Spinal cord (tissue), 10 donors: ENCODE data around the gene SNAI3. TPM values are rescaled to one million over a fixed set of nuclear protein-coding genes. Genes with fewer than 3 reads are reported as not detected.

Experiments used
- DNase-seq, 6 donors: peaks; one replicate each; pipeline versions ENCODE4 v3.0.0 to v3.0.0-alpha.2; 2013 to 2015; ENCODE audit warnings: low spot score in 6 of 6, low read depth in 4 of 6
- H3K27ac ChIP-seq: one replicate; pipeline ENCODE4 v1.5.1; 2013; ENCODE audit warnings: low read depth, low read length, control low read depth
- H3K27me3 ChIP-seq: one replicate; pipeline ENCODE4 v1.6.1; 2013; ENCODE audit warnings: low read length; ENCODE audit not compliant: control insufficient read depth, insufficient read depth
- H3K36me3 ChIP-seq: one replicate; pipeline ENCODE4 v1.6.1; 2013; ENCODE audit warnings: low read length; ENCODE audit not compliant: control insufficient read depth, insufficient read depth
- H3K4me1 ChIP-seq: one replicate; pipeline ENCODE4 v1.6.1; 2013; ENCODE audit warnings: low read length; ENCODE audit not compliant: control insufficient read depth, insufficient read depth
- H3K4me3 ChIP-seq: one replicate; pipeline ENCODE4 v1.5.1; 2013; ENCODE audit warnings: low read depth, low read length, control low read depth
- H3K9me3 ChIP-seq: one replicate; pipeline ENCODE4 v1.6.1; 2013; ENCODE audit warnings: low read length; ENCODE audit not compliant: control insufficient read depth, insufficient read depth
- WGBS: methylation state at CpG from one replicate; pipeline ENCODE4 v1.1.5; 2013; ENCODE audit warnings: missing lambda C conversion rate; ENCODE audit not compliant: insufficient coverage; 5-methylcytosine and 5-hydroxymethylcytosine counted together
- polyA plus RNA-seq, 2 donors: library from polyadenylated mRNA; unstranded; fragments of 120-200 nt; gene quantifications; one replicate each; pipeline ENCODE4 v1.2.1, GENCODE V29; 2013; ENCODE audit not compliant: insufficient read length in 2 of 2
- total RNA-seq, 2 donors: library from RNA; depleted of rRNA in 1 of 2; stranded (reverse); fragments of 120-200 nt in 1 of 2; fragments of >200 nt in 1 of 2; gene quantifications; one replicate each; pipeline versions ENCODE4 v1.2.3 to v1.2.4, GENCODE V29; 2013 to 2014
- donor health status: healthy.

Gene SNAI3
- total and polyA plus RNA-seq, 4 donors: 0.30 to 2.2 (median 1.3) TPM

DNA sequence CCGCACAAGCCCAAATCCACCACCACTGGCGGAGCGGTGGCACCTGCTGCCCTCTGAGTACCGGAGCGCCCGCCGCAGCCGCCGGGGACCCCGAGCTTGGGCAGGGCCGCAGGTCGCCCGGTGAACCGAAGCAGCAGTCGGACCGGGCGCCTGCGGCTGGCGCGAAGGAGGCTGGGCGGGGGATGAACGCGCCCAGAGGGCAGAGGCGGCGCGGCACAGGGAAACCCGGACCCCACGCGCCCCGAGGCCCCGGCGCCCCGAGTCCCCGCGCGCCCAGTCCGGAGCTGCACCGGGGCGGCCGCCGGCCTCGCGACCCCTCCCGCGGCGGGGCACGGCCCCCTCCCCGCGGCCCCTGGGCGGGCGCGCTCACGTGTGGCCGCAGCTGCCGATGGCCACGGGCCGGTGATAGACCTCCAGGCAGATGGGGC is 19.5 kb upstream of the SNAI3 start:
- Histone ChIP-seq H3K27ac (no peak overlapping the region), H3K4me3 (peak overlapping the region; percentile 36), H3K27me3 (no peaks in the 10 kb centered on the region), H3K36me3 (peaks cover 59% of the 10 kb centered on the region), H3K4me1 (peaks cover 57% of the 10 kb centered on the region), H3K9me3 (no peaks in the 10 kb centered on the region)
- under 1% methylated on average over 57 of the region's 57 CpGs for WGBS
- DNase-seq: peak in 1 of 6 donors; percentile 15

- Histone ChIP-seq H3K9me3 (no peaks in the 10 kb centered on the region), H3K27me3 (no peaks in the 10 kb centered on the region), H3K4me3 (peak overlapping the region; percentile 36), H3K27ac (peak overlapping the region; percentile 33), H3K36me3 (peaks cover 59% of the 10 kb centered on the region), H3K4me1 (peaks cover 63% of the 10 kb centered on the region)
- DNase-seq: peak in 1 of 6 donors; percentile 31
- 41% methylated on average over 9 of the region's 9 CpGs for WGBS
Measured at GRCh38 chr16:88705076-88705684, 18.9 kb upstream of the SNAI3 start.

- Histone ChIP-seq H3K27me3 (no peaks in the 10 kb centered on the region), H3K9me3 (no peaks in the 10 kb centered on the region), H3K36me3 (peaks cover 59% of the 10 kb centered on the region), H3K4me1 (peaks cover 63% of the 10 kb centered on the region), H3K4me3 (no peak overlapping the region), H3K27ac (peak overlapping the region; percentile 15)
- WGBS: 86% methylated on average over 25 of the region's 26 CpGs
- no peak for DNase-seq
Measured at GRCh38 chr16:88703486-88704309, 17.4 kb upstream of the SNAI3 start.

DNA sequence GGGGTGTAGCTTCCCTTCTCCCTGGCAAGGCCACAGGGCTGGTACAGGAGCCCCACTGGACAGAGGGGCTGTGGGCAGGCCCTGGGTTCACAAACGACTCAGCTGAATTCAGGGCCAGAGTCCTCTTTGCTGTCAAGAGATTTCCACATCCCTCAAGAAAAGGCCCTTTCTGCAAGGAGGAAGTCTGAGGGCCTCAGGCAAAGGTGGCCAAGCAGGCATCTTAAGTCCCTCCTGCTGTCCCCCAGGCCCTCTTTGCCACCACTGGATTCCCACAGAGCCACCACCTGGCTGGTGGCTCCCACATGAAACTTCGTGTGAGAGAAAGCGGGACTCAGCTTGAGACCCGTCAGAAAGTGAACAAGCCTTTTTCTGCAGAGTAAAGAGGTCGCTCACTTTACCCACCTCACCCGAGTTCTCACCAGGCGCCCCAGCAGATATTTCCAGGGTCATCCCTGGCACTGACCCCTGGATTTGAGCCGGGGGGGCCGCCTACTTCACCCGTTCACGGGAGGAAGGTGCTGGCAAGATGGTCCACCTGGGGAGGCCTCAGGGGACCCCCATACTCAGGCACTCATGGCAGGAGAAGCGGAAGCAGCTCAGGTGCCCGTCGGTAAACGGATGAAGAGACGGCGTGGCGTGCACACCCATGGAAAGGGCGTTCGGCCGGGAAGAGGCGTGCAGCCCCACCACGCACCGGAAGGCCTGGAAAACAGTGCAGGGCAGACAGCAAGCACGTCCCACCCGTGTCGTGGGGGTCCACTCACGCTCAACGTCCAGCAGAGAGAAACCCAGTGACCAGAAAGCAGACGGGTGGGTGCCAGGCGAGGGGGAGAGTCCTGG is 16.3 kb upstream of the SNAI3 start:
- Histone ChIP-seq H3K27ac (no peak overlapping the region), H3K4me3 (no peak overlapping the region), H3K36me3 (peaks cover 64% of the 10 kb centered on the region), H3K27me3 (no peaks in the 10 kb centered on the region), H3K9me3 (no peaks in the 10 kb centered on the region), H3K4me1 (peaks cover 55% of the 10 kb centered on the region)
- WGBS: 88% methylated on average over 31 of the region's 31 CpGs
- no peak for DNase-seq

GRCh38 chr16:88701581-88702370 is 15.5 kb upstream of the SNAI3 start:
- DNase-seq: no peak
- WGBS: 86% methylated on average over 28 of the region's 30 CpGs
- peaks cover 48% of the 10 kb centered on the region for H3K4me1 ChIP-seq
- no peak overlapping the region for H3K27ac ChIP-seq
- peaks cover 72% of the 10 kb centered on the region for H3K36me3 ChIP-seq
- H3K9me3 ChIP-seq: no peaks in the 10 kb centered on the region
- no peaks in the 10 kb centered on the region for H3K27me3 ChIP-seq
- H3K4me3 ChIP-seq: no peak overlapping the region

DNA sequence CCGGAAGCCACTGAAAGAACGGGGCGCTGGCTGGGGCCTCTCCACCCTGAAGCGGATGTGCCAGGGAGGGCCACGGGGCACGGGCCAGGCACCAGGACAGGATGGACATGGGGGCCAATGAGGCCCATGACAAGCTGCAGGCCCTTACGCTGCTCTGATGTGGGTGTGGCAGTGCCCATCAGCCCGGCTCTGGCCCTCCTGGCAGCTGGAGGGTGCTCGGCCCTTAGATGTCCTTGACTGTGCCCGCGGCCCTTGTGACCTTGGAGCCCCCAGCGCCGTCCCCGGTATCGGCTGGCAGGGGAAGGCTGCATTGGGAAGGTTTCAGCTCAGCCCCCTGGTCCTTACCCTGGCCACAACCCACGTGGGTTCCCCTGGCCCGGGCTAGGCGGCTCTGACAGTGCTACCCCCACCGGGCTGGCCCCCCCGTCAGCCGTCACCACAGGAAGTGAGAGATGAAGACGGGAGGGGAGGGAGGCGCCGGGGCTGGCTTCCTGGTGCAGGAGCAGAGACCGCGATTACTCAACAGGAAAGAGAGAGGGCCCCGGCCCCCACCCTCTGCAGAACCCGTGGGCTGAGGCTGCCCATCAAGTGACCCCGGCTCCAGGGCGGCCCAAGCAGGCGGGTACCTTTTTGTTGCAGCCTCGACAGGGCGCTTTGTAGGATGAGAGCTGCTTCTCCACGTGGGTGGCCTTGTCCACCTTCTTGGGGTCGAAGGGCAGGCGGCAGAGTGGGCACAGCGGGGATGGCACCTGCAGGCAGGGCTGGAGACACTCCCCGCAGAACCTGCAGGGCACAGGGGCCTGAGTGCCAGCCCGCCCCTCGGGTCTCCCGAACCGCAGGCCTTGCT is 14.6 kb upstream of the SNAI3 start:
- no peak overlapping the region for H3K27ac ChIP-seq
- no peaks in the 10 kb centered on the region for H3K9me3 ChIP-seq
- H3K36me3 ChIP-seq: peaks cover 81% of the 10 kb centered on the region
- H3K27me3 ChIP-seq: no peaks in the 10 kb centered on the region
- H3K4me1 ChIP-seq: peaks cover 46% of the 10 kb centered on the region
- H3K4me3 ChIP-seq: no peak overlapping the region
- peak in 1 of 6 donors; percentile 41 for DNase-seq
- WGBS: 81% methylated on average over 42 of the region's 42 CpGs

DNA sequence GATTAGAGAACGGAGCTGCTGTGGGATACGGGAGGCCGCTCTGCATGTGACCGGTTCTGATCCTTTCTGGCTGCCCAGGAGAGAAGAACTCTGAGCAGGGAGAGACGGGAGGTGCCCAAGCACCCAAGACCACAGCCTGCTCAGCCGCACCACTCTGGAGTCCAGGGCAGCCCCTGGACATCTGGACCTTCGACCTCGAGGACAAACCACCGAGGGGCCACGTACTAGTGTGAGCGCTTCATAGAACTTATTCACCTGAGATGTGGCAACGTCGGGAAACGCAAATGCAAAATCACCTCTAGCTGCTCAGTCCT is 14.0 kb upstream of the SNAI3 start:
- Histone ChIP-seq H3K9me3 (no peaks in the 10 kb centered on the region), H3K36me3 (peaks cover 87% of the 10 kb centered on the region), H3K27me3 (no peaks in the 10 kb centered on the region), H3K4me3 (no peak overlapping the region), H3K27ac (no peak overlapping the region), H3K4me1 (peaks cover 42% of the 10 kb centered on the region)
- DNase-seq: no peak
- WGBS: 95% methylated on average over 14 of the region's 14 CpGs

GRCh38 chr16:88699180-88699579 is 12.9 kb upstream of the SNAI3 start:
- Histone ChIP-seq H3K36me3 (peaks cover 98% of the 10 kb centered on the region), H3K4me1 (peaks cover 31% of the 10 kb centered on the region), H3K9me3 (no peaks in the 10 kb centered on the region), H3K27ac (no peak overlapping the region), H3K4me3 (no peak overlapping the region), H3K27me3 (no peaks in the 10 kb centered on the region)
- DNase-seq: no peak
- WGBS: 91% methylated on average over 16 of the region's 16 CpGs
